Activated CD8-positive, alpha-beta memory T cell treated with anti-CD3 and anti-CD28 coated beads, Interleukin-2, amount 50 U/mL, for 24 hours (primary cell): ENCODE results near the gene C10orf62.

Source experiments
- DNase-seq: peaks from one replicate; pipeline ENCODE4 v3.0.0-alpha.2; 2020; ENCODE audit errors: extremely low read depth

Gene C10orf62

GRCh38 chr10:97584798-97585438 lies 4.6 kb upstream of the C10orf62 start:
- no peak for DNase-seq

GRCh38 chr10:97585439-97585811 lies 4.1 kb upstream of the C10orf62 start:
- DNase-seq, result no peak

- no peak for DNase-seq
Measured at GRCh38 chr10:97587183-97587582, 2.3 kb upstream of the C10orf62 start.

- DNase-seq, result no peak
Measured at GRCh38 chr10:97590082-97590747, 694 bp downstream of the C10orf62 start.

- DNase-seq, result no peak
Measured at GRCh38 chr10:97590748-97591495, 1.4 kb downstream of the C10orf62 start.

GRCh38 chr10:97593421-97593820 lies 3.9 kb downstream of the C10orf62 start:
- DNase-seq, result no peak

GRCh38 chr10:97596101-97597082 lies 6.9 kb downstream of the C10orf62 start:
- no peak for DNase-seq

GRCh38 chr10:97597778-97598177 lies 8.3 kb downstream of the C10orf62 start:
- no peak for DNase-seq

GRCh38 chr10:97598407-97599271 lies 9.1 kb downstream of the C10orf62 start:
- DNase-seq, result no peak

GRCh38 chr10:97599272-97599619 lies 9.7 kb downstream of the C10orf62 start:
- no peak for DNase-seq

- no peak for DNase-seq
Measured at GRCh38 chr10:97600616-97601015, 11.1 kb downstream of the C10orf62 start.

GRCh38 chr10:97601268-97602215 lies 12.0 kb downstream of the C10orf62 start:
- no peak for DNase-seq

GRCh38 chr10:97607095-97607636 lies 17.6 kb downstream of the C10orf62 start:
- no peak for DNase-seq

GRCh38 chr10:97608991-97609561 lies 19.6 kb downstream of the C10orf62 start:
- DNase-seq, result no peak

GRCh38 chr10:97611473-97611872 lies 22.0 kb downstream of the C10orf62 start:
- DNase-seq, result no peak

GRCh38 chr10:97612386-97612785 lies 22.9 kb downstream of the C10orf62 start:
- no peak for DNase-seq

- DNase-seq, result no peak
Measured at GRCh38 chr10:97618285-97618684, 28.8 kb downstream of the C10orf62 start.

GRCh38 chr10:97618733-97619132 lies 29.2 kb downstream of the C10orf62 start:
- DNase-seq, result no peak

- DNase-seq, result no peak
Measured at GRCh38 chr10:97623277-97623676, 33.8 kb downstream of the C10orf62 start.
